ENCODE data around the gene LYRM4. TPM values are rescaled to one million over a fixed set of nuclear protein-coding genes. Genes with fewer than 3 reads are reported as not detected.

The LYRM4 gene
- total and polyA plus RNA-seq, 2 donors (not counting 1 experiment from before 2014, with no cell fraction given): 14.5 to 31.9 TPM

DNA sequence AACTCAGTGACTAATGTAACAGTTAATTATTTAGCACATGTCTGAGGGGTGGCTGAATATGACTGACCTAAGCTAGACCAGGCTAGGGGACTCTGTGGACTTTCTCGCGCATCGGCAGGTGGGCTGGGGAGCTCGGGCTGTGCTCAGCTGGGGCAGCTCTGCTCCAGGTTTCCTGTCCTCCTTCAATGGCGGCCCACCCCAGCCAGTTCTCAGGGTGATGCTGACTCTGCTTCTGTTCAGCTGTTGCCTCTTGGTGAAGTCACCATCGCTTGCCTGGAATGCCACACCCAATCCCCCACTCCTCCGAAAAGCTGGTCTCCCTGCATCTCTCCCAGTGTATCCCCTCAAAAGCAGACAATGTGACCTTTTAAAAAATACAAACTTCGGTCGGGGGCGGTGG lies 155.6 kb downstream of the LYRM4 start:
- Histone ChIP-seq H3K9me3 (ENCODE audit: control insufficient read depth, insufficient read depth, low read depth, low read length) (no peaks in the 10 kb centered on the region), H3K79me2 (ENCODE audit: control insufficient read depth, insufficient read depth, low read length) (no peaks in the 10 kb centered on the region), H3K4me3 (replicated peaks in 1 of 4; ENCODE audit: control extremely low read depth in 1 of 4, insufficient read depth in 1 of 4, low read depth in 3 of 4, low read length in 4 of 4) (no peak overlapping the region), H3K27me3 (ENCODE audit: control insufficient read depth, insufficient read depth, low read length) (no peaks in the 10 kb centered on the region), H3K27ac (ENCODE audit: insufficient read depth, low read length) (no peak overlapping the region), H4K20me1 (ENCODE audit: control insufficient read depth, extremely low read depth, insufficient read depth, low read length) (no peaks in the 10 kb centered on the region), H3K4me2 (ENCODE audit: extremely low read depth, insufficient read depth, low read length) (no peak overlapping the region), H3K9ac (ENCODE audit: insufficient read depth, low read length) (no peak overlapping the region), H3K36me3 (ENCODE audit: control insufficient read depth, insufficient read depth, low read length) (no peaks in the 10 kb centered on the region), H3K4me1 (ENCODE audit: control insufficient read depth, extremely low read depth, insufficient read depth, low read length) (no peaks in the 10 kb centered on the region), H2AFZ (ENCODE audit: low read length) (no peak overlapping the region)
- TF ChIP-seq, protein P1, sequence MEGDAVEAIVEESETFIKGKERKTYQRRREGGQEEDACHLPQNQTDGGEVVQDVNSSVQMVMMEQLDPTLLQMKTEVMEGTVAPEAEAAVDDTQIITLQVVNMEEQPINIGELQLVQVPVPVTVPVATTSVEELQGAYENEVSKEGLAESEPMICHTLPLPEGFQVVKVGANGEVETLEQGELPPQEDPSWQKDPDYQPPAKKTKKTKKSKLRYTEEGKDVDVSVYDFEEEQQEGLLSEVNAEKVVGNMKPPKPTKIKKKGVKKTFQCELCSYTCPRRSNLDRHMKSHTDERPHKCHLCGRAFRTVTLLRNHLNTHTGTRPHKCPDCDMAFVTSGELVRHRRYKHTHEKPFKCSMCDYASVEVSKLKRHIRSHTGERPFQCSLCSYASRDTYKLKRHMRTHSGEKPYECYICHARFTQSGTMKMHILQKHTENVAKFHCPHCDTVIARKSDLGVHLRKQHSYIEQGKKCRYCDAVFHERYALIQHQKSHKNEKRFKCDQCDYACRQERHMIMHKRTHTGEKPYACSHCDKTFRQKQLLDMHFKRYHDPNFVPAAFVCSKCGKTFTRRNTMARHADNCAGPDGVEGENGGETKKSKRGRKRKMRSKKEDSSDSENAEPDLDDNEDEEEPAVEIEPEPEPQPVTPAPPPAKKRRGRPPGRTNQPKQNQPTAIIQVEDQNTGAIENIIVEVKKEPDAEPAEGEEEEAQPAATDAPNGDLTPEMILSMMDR (conservative IDR thresholded peaks at IDR 0.05 in 1 of 2, IDR thresholded peaks at IDR 0.05 in 1 of 2; ENCODE audit: low read depth in 1 of 2, low read length in 2 of 2): no peak
- TF ChIP-seq EZH2 (IDR thresholded peaks at IDR 0.05; ENCODE audit: low read length, missing control alignments): no peak
- DNase-seq (ENCODE audit: low read depth in 2 of 2): no peak

DNA sequence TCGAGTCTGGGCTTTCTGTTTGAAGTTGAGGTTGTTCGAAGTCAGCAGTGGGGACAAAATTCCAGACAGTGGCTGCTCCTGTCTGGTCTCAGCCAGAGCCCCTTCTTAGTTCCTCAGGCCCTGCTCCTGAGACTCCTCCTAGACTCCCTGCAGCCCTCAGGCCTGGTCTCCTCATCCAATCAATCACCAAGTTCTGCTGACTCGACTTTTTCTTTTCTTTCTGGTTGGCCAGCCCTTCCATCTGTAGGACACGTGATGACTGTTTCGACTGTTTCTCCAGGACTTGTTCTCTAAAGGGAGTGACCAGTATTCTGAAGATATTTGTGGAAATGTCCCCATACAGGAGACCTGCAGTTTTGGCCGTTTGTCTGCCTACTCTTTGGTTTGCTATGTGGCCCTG lies 156.1 kb downstream of the LYRM4 start:
- Histone ChIP-seq H2AFZ (ENCODE audit: low read length) (no peak overlapping the region), H4K20me1 (ENCODE audit: control insufficient read depth, extremely low read depth, insufficient read depth, low read length) (no peaks in the 10 kb centered on the region), H3K4me2 (ENCODE audit: extremely low read depth, insufficient read depth, low read length) (no peak overlapping the region), H3K27me3 (ENCODE audit: control insufficient read depth, insufficient read depth, low read length) (no peaks in the 10 kb centered on the region), H3K79me2 (ENCODE audit: control insufficient read depth, insufficient read depth, low read length) (no peaks in the 10 kb centered on the region), H3K4me3 (replicated peaks in 1 of 4; ENCODE audit: control extremely low read depth in 1 of 4, insufficient read depth in 1 of 4, low read depth in 3 of 4, low read length in 4 of 4) (no peak overlapping the region), H3K9ac (ENCODE audit: insufficient read depth, low read length) (no peak overlapping the region), H3K9me3 (ENCODE audit: control insufficient read depth, insufficient read depth, low read depth, low read length) (no peaks in the 10 kb centered on the region), H3K27ac (ENCODE audit: insufficient read depth, low read length) (no peak overlapping the region), H3K36me3 (ENCODE audit: control insufficient read depth, insufficient read depth, low read length) (no peaks in the 10 kb centered on the region), H3K4me1 (ENCODE audit: control insufficient read depth, extremely low read depth, insufficient read depth, low read length) (no peaks in the 10 kb centered on the region)
- DNase-seq (ENCODE audit: low read depth in 2 of 2): no peak
- TF ChIP-seq EZH2 (IDR thresholded peaks at IDR 0.05; ENCODE audit: low read length, missing control alignments): no peak
- TF ChIP-seq, protein P1 (conservative IDR thresholded peaks at IDR 0.05 in 1 of 2, IDR thresholded peaks at IDR 0.05 in 1 of 2; ENCODE audit: low read depth in 1 of 2, low read length in 2 of 2): no peak

DNA sequence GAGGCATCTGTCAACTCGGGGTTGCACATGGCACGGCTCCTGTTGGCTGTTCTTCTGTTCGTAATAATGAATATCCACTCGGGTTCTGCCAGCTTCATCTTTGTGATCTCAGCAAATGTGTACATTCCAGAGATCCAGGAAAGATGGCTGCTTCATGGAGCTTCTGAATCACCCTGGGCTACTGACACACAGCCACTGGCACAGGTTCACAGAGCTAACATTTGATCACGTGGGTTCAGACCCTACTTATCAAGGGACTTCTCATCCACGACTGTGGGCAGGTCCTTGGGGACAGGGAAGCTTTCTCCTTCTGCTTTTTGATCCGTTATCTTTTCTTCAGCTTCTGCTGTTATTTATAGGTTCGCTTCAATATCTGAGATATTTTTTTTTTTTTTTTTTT lies 157.5 kb downstream of the LYRM4 start:
- Histone ChIP-seq H3K27me3 (ENCODE audit: control insufficient read depth, insufficient read depth, low read length) (no peaks in the 10 kb centered on the region), H3K27ac (ENCODE audit: insufficient read depth, low read length) (no peak overlapping the region), H3K4me2 (ENCODE audit: extremely low read depth, insufficient read depth, low read length) (no peak overlapping the region), H3K9ac (ENCODE audit: insufficient read depth, low read length) (no peak overlapping the region), H3K9me3 (ENCODE audit: control insufficient read depth, insufficient read depth, low read depth, low read length) (no peaks in the 10 kb centered on the region), H3K4me3 (replicated peaks in 1 of 4; ENCODE audit: control extremely low read depth in 1 of 4, insufficient read depth in 1 of 4, low read depth in 3 of 4, low read length in 4 of 4) (no peak overlapping the region), H2AFZ (ENCODE audit: low read length) (no peak overlapping the region), H3K4me1 (ENCODE audit: control insufficient read depth, extremely low read depth, insufficient read depth, low read length) (no peaks in the 10 kb centered on the region), H3K36me3 (ENCODE audit: control insufficient read depth, insufficient read depth, low read length) (no peaks in the 10 kb centered on the region), H4K20me1 (ENCODE audit: control insufficient read depth, extremely low read depth, insufficient read depth, low read length) (no peaks in the 10 kb centered on the region), H3K79me2 (ENCODE audit: control insufficient read depth, insufficient read depth, low read length) (no peaks in the 10 kb centered on the region)
- DNase-seq (ENCODE audit: low read depth in 2 of 2): peak in 1 of 2 donors; percentile 55
- TF ChIP-seq EZH2 (IDR thresholded peaks at IDR 0.05; ENCODE audit: low read length, missing control alignments): no peak
- TF ChIP-seq, protein P1 (conservative IDR thresholded peaks at IDR 0.05 in 1 of 2, IDR thresholded peaks at IDR 0.05 in 1 of 2; ENCODE audit: low read depth in 1 of 2, low read length in 2 of 2): no peak
